A673 (cell line): ENCODE results near the gene RAD54L2. TPM values are rescaled to one million over a fixed set of nuclear protein-coding genes. Genes with fewer than 3 reads are reported as not detected.

Experiments
- BruUV-seq: library from RNA; stranded (reverse); fragments of 400-500 nt; replicated peaks from 2 replicates; lab custom pipeline; 2021; lab: Mats Ljungman, UMichigan
- CTCF ChIA-PET: fragments of 300-600 bp; sonication (Branson Sonifier 250); formaldehyde crosslinking; loops from one replicate; lab custom pipeline; 2022; ENCODE audit warnings: antibody characterized with exemption; lab: Charles Lee
- POLR2A ChIA-PET: fragments of 300-600 bp; sonication (Branson Sonifier 250); formaldehyde crosslinking; loops from one replicate; lab custom pipeline; 2022; ENCODE audit warnings: antibody characterized with exemption; ENCODE audit not compliant: low non-redundant PET; lab: Charles Lee
- DNase-seq: peaks from one replicate; pipeline ENCODE4 v3.0.0-alpha.2; 2015; ENCODE audit warnings: low spot score
- H3K27ac ChIP-seq: fragments of 200-600 bp; sonication (generic); 2 replicates; pipeline ENCODE4 v1.5.1; 2016; ENCODE audit warnings: mixed run types, low read depth, mild to moderate bottlenecking, mixed read lengths, antibody characterized with exemption, low read length; ENCODE audit not compliant: poor library complexity, severe bottlenecking
- H3K27me3 ChIP-seq: fragments of 200-600 bp; sonication (generic); replicated peaks from 2 replicates; pipeline ENCODE4 v1.6.1; 2017; ENCODE audit warnings: mixed run types, low read depth, mild to moderate bottlenecking, mixed read lengths, antibody characterized with exemption, low read length; ENCODE audit not compliant: insufficient read depth, poor library complexity
- H3K36me3 ChIP-seq: fragments of 200-600 bp; sonication (generic); 2 replicates; pipeline ENCODE4 v1.6.1; 2016; ENCODE audit warnings: mixed run types, mild to moderate bottlenecking, mixed read lengths, antibody characterized with exemption, low read length; ENCODE audit not compliant: insufficient read depth, poor library complexity, severe bottlenecking
- H3K4me1 ChIP-seq: fragments of 200-600 bp; sonication (generic); 2 replicates; pipeline ENCODE4 v1.6.1; 2017; ENCODE audit warnings: mixed run types, mild to moderate bottlenecking, mixed read lengths, antibody characterized with exemption, low read length; ENCODE audit not compliant: insufficient read depth, poor library complexity, severe bottlenecking
- H3K4me3 ChIP-seq: fragments of 200-600 bp; sonication (generic); 2 replicates; pipeline ENCODE4 v1.5.1; 2016; ENCODE audit warnings: low read depth, mixed run types, mild to moderate bottlenecking, mixed read lengths, low read length; ENCODE audit not compliant: poor library complexity, severe bottlenecking
- H3K9me3 ChIP-seq: fragments of 200-600 bp; sonication (generic); 2 replicates; pipeline ENCODE4 v1.6.1; 2016; ENCODE audit warnings: mixed run types, low read depth, mild to moderate bottlenecking, mixed read lengths, antibody characterized with exemption, low read length; ENCODE audit not compliant: poor library complexity, severe bottlenecking
- CTCF ChIP-seq: fragments of 300-800, 200-600 bp; sonication (generic); conservative IDR thresholded peaks from 2 replicates; pipeline ENCODE4 v1.5.1; 2017; ENCODE audit warnings: low read depth, mild to moderate bottlenecking, antibody characterized with exemption, low read length, moderate library complexity, mixed read lengths
- EZH2 ChIP-seq: fragments of 200-600 bp; sonication (generic); IDR thresholded peaks from 2 replicates; pipeline ENCODE4 v1.6.1; 2017; ENCODE audit warnings: borderline replicate concordance, low read depth, mild to moderate bottlenecking, mixed read lengths, antibody characterized with exemption, low read length; ENCODE audit not compliant: poor library complexity, severe bottlenecking
- intact Hi-C: fragments of 100-400 bp; cut with micrococcal nuclease; formaldehyde crosslinking; loops from one replicate; pipeline ENCODE4 v1.10.0; 2022; ENCODE audit not compliant: unreplicated experiment
- total RNA-seq: library from RNA; stranded (reverse); gene quantifications from 2 replicates; pipeline ENCODE4 v1.2.3, GENCODE V29; 2021

Gene RAD54L2
- total RNA-seq, 1 experiment from 2014 or later = 22.0 TPM

GRCh38 chr3:51550080-51550819 lies 11.7 kb downstream of the RAD54L2 start:
- BruUV-seq = no TSS peak
- Histone ChIP-seq H3K36me3 (no peaks in the 10 kb centered on the region), H3K27ac (no peak overlapping the region), H3K27me3 (no peaks in the 10 kb centered on the region), H3K4me1 (no peaks in the 10 kb centered on the region), H3K4me3 (no peak overlapping the region), H3K9me3 (no peaks in the 10 kb centered on the region)
- no peak for DNase-seq
- POLR2A ChIA-PET = interaction anchor here (0.6 kb wide), 1 partner anchor 29 kb away, joined by 10 read pairs; no protein-coding TSS in a partner anchor
- CTCF ChIA-PET = no interaction called here
- intact Hi-C loops = no loop called here
- TF ChIP-seq EZH2 (no peak), CTCF (no peak)

- no peak overlapping the region for H3K27ac ChIP-seq
- H3K36me3 ChIP-seq = no peaks in the 10 kb centered on the region
- H3K4me3 ChIP-seq = no peak overlapping the region
- intact Hi-C loops = no loop called here
- no peak for TF ChIP-seq EZH2
- no peak for TF ChIP-seq CTCF
- ChIA-PET CTCF (no interaction called here), POLR2A (no interaction called here)
- H3K27me3 ChIP-seq = no peaks in the 10 kb centered on the region
- no TSS peak for BruUV-seq
- no peak for DNase-seq
- H3K9me3 ChIP-seq = no peaks in the 10 kb centered on the region
- no peaks in the 10 kb centered on the region for H3K4me1 ChIP-seq
These were observed 19.5 kb downstream of the RAD54L2 start for GRCh38 chr3:51557993-51558392.

- Histone ChIP-seq H3K36me3 (no peaks in the 10 kb centered on the region), H3K9me3 (no peaks in the 10 kb centered on the region), H3K4me1 (no peaks in the 10 kb centered on the region), H3K27me3 (no peaks in the 10 kb centered on the region), H3K27ac (no peak overlapping the region), H3K4me3 (no peak overlapping the region)
- DNase-seq = peak; percentile 69
- BruUV-seq = no TSS peak
- intact Hi-C loops = no loop called here
- ChIA-PET CTCF (no interaction called here), POLR2A (no interaction called here)
- TF ChIP-seq CTCF (no peak), EZH2 (no peak)
These were observed 20.9 kb downstream of the RAD54L2 start for GRCh38 chr3:51559411-51559888.
